H1 (cell line): ENCODE data around the gene ESRRB. TPM values are rescaled to one million over a fixed set of nuclear protein-coding genes. Genes with fewer than 3 reads are reported as not detected.

ENCODE experiments used
- CTCF ChIA-PET: fragments of 300-600 bp; sonication (Branson Sonifier 250); formaldehyde crosslinking; loops from one replicate; lab custom pipeline; 2021; ENCODE audit not compliant: partially characterized antibody; lab: Charles Lee
- POLR2A ChIA-PET: fragments of 300-600 bp; sonication (Branson Sonifier 250); formaldehyde crosslinking; loops from one replicate; lab custom pipeline; 2021; ENCODE audit warnings: inconsistent platforms; ENCODE audit not compliant: partially characterized antibody; lab: Charles Lee
- DNase-seq, 2 experiments: peaks; one replicate each; pipeline versions ENCODE4 v3.0.0 to v3.0.0-alpha.2; 2010 to 2022; ENCODE audit warnings: low spot score in 2 of 2, low read depth in 1 of 2, mixed read lengths in 1 of 2
- FAIRE-seq: peaks from 2 replicates; lab custom pipeline; 2011; peaks lifted over from hg19 to GRCh38; lab: Jason Lieb, UNC
- H2AFZ ChIP-seq: 2 replicates; pipeline ENCODE4 v1.8.1; 2012; ENCODE audit warnings: low read length, inconsistent platforms
- H2AK5ac ChIP-seq: 2 replicates; pipeline ENCODE4 v1.6.1; 2013; ENCODE audit warnings: low read depth, low read length
- H2BK120ac ChIP-seq: replicated peaks from 2 replicates; pipeline ENCODE3; 2013; ENCODE audit warnings: low read depth, low read length, inconsistent platforms
- H2BK12ac ChIP-seq: 2 replicates; pipeline ENCODE4 v1.6.1; 2013; ENCODE audit warnings: low read depth, low read length
- H2BK15ac ChIP-seq: 2 replicates; pipeline ENCODE4 v1.6.1; 2013; ENCODE audit warnings: low read length
- H2BK20ac ChIP-seq: 2 replicates; pipeline ENCODE4 v1.6.1; 2013; ENCODE audit warnings: low read length
- H2BK5ac ChIP-seq: 2 replicates; pipeline ENCODE4 v1.6.1; 2013; ENCODE audit warnings: low read depth, low read length
- H3K14ac ChIP-seq: 2 replicates; pipeline ENCODE4 v1.6.1; 2013; ENCODE audit warnings: inconsistent platforms; ENCODE audit not compliant: insufficient read length
- H3K18ac ChIP-seq: 2 replicates; pipeline ENCODE4 v1.6.1; 2013; ENCODE audit warnings: low read length; ENCODE audit errors: extremely low read depth
- H3K23ac ChIP-seq: 2 replicates; pipeline ENCODE4 v1.6.1; 2013; ENCODE audit warnings: inconsistent platforms; ENCODE audit not compliant: insufficient read length
- H3K23me2 ChIP-seq: 2 replicates; pipeline ENCODE4 v1.6.1; 2013; ENCODE audit warnings: low read depth, low read length
- H3K27ac ChIP-seq: 2 replicates; pipeline ENCODE4 v1.6.1; 2011; ENCODE audit warnings: low read depth, low read length, inconsistent platforms
- H3K27me3 ChIP-seq, 4 experiments: replicated peaks in 1 of 4; 1 replicate in 1 of 4; 2 replicates in 3 of 4; pipeline versions ENCODE4 v1.6.1 to v1.8.1; 2011 to 2013; ENCODE audit warnings: low read length in 3 of 4, mild to moderate bottlenecking in 3 of 4, inconsistent platforms in 2 of 4, mixed read lengths in 2 of 4, moderate library complexity in 1 of 4; ENCODE audit not compliant: control insufficient read depth in 3 of 4, insufficient read depth in 3 of 4; ENCODE audit errors: extremely low read depth in 1 of 4
- H3K36me3 ChIP-seq, 4 experiments: 2 replicates each; pipeline versions ENCODE4 v1.6.1 to v1.8.1; 2011 to 2013; ENCODE audit warnings: mild to moderate bottlenecking in 4 of 4, low read length in 3 of 4, moderate library complexity in 2 of 4, control low read depth in 1 of 4, inconsistent platforms in 1 of 4; ENCODE audit not compliant: insufficient read depth in 4 of 4, control insufficient read depth in 2 of 4
- H3K4ac ChIP-seq: replicated peaks from 2 replicates; pipeline ENCODE3; 2013; ENCODE audit warnings: low read length, low read depth, mixed read lengths, inconsistent platforms; ENCODE audit not compliant: insufficient read length
- H3K4me1 ChIP-seq, 4 experiments: replicated peaks in 1 of 4; 1 replicate in 1 of 4; 2 replicates in 3 of 4; pipeline versions ENCODE4 v1.6.1 to v1.8.1; 2011 to 2013; ENCODE audit warnings: low read length in 3 of 4, inconsistent platforms in 2 of 4, mixed read lengths in 1 of 4; ENCODE audit not compliant: insufficient read depth in 4 of 4, control insufficient read depth in 3 of 4
- H3K4me2 ChIP-seq, 2 experiments: 2 replicates each; pipeline versions ENCODE4 v1.6.1 to v1.8.1; 2011 to 2013; ENCODE audit warnings: low read depth in 2 of 2, low read length in 2 of 2, control low read depth in 1 of 2, inconsistent platforms in 1 of 2, mild to moderate bottlenecking in 1 of 2; ENCODE audit not compliant: insufficient read depth in 1 of 2
- H3K4me3 ChIP-seq, 4 experiments: fragments of 200-600, 300-600 bp in 1 of 4; sonication (generic), shearing (Covaris generic), sonication (Bioruptor Twin) in 1 of 4; 2 replicates each; pipeline versions ENCODE4 v1.5.1 to v1.8.1; 2011 to 2016; ENCODE audit warnings: low read length in 4 of 4, low read depth in 3 of 4, control low read depth in 2 of 4, inconsistent platforms in 2 of 4, mild to moderate bottlenecking in 2 of 4, mixed read lengths in 1 of 4, moderate library complexity in 1 of 4; ENCODE audit not compliant: insufficient read depth in 2 of 4; ENCODE audit errors: extremely low read depth in 1 of 4
- H3K56ac ChIP-seq: replicated peaks from 2 replicates; pipeline ENCODE3; 2013; ENCODE audit warnings: low read depth, mild to moderate bottlenecking, mixed read lengths, low read length, inconsistent platforms; ENCODE audit not compliant: insufficient read length
- H3K79me1 ChIP-seq: 2 replicates; pipeline ENCODE4 v1.6.1; 2013; ENCODE audit warnings: low read depth, low read length, control low read depth
- H3K79me2 ChIP-seq, 2 experiments: 2 replicates each; pipeline versions ENCODE4 v1.6.1 to v1.8.1; 2012 to 2013; ENCODE audit warnings: low read length in 2 of 2, mild to moderate bottlenecking in 2 of 2, inconsistent platforms in 1 of 2; ENCODE audit not compliant: insufficient read depth in 2 of 2, control insufficient read depth in 1 of 2
- H3K9ac ChIP-seq, 4 experiments: replicated peaks in 1 of 4; 1 replicate in 1 of 4; 2 replicates in 3 of 4; pipeline versions ENCODE4 v1.6.1 to v1.8.1; 2011 to 2013; ENCODE audit warnings: low read depth in 3 of 4, low read length in 3 of 4, control low read depth in 2 of 4, mild to moderate bottlenecking in 2 of 4, moderate library complexity in 2 of 4, inconsistent platforms in 1 of 4; ENCODE audit errors: extremely low read depth in 1 of 4
- H3K9me3 ChIP-seq, 2 experiments: 2 replicates each; pipeline versions ENCODE4 v1.6.1 to v1.8.1; 2012 to 2013; ENCODE audit warnings: mild to moderate bottlenecking in 2 of 2, moderate library complexity in 2 of 2, control low read depth in 1 of 2, inconsistent platforms in 1 of 2, low read depth in 1 of 2, low read length in 1 of 2, mixed read lengths in 1 of 2; ENCODE audit not compliant: insufficient read depth in 2 of 2
- H4K20me1 ChIP-seq, 2 experiments: replicated peaks in 1 of 2; 2 replicates each; pipeline versions ENCODE3 to v1.8.1; 2011 to 2013; ENCODE audit warnings: inconsistent platforms in 2 of 2, low read length in 2 of 2, mild to moderate bottlenecking in 1 of 2; ENCODE audit not compliant: insufficient read depth in 2 of 2, control insufficient read depth in 1 of 2
- H4K5ac ChIP-seq: 2 replicates; pipeline ENCODE4 v1.6.1; 2013; ENCODE audit warnings: low read length, low read depth, mixed read lengths, inconsistent platforms; ENCODE audit not compliant: insufficient read length
- H4K8ac ChIP-seq: 2 replicates; pipeline ENCODE4 v1.8.0; 2013; ENCODE audit warnings: mild to moderate bottlenecking, moderate library complexity, low read length, inconsistent platforms; ENCODE audit not compliant: insufficient read depth; ENCODE audit errors: extremely low read depth
- H4K91ac ChIP-seq: replicated peaks from 2 replicates; pipeline ENCODE3; 2013; ENCODE audit warnings: low read length, mixed read lengths, inconsistent platforms; ENCODE audit not compliant: insufficient read length
- BCL11A ChIP-seq, 2 experiments: IDR thresholded peaks; one replicate each; pipeline ENCODE4 v1.6.1; 2011; ENCODE audit warnings: low read depth in 2 of 2, low read length in 2 of 2, mild to moderate bottlenecking in 2 of 2
- E2F6 ChIP-seq: IDR thresholded peaks from 2 replicates; pipeline ENCODE4 v1.6.1; 2012; ENCODE audit warnings: inconsistent platforms
- EGR1 ChIP-seq: IDR thresholded peaks from 2 replicates; pipeline ENCODE4 v1.6.1; 2011; ENCODE audit warnings: low read depth, low read length, borderline replicate concordance
- EP300 ChIP-seq, 2 experiments: IDR thresholded peaks; 1 replicate in 1 of 2; 2 replicates in 1 of 2; pipeline ENCODE4 v1.6.1; 2011 to 2012; ENCODE audit warnings: low read depth in 2 of 2, low read length in 2 of 2, mild to moderate bottlenecking in 2 of 2, borderline replicate concordance in 1 of 2, inconsistent platforms in 1 of 2, moderate library complexity in 1 of 2
- HDAC6 ChIP-seq: IDR thresholded peaks from one replicate; pipeline ENCODE4 v1.7.1; 2012; ENCODE audit warnings: low read depth, mild to moderate bottlenecking, inconsistent platforms, low read length, moderate library complexity
- KDM1A ChIP-seq: fragments of 200-600, 300-600 bp; sonication (generic); IDR thresholded peaks from 2 replicates; pipeline ENCODE4 v1.7.1; 2016; ENCODE audit warnings: mild to moderate bottlenecking, low read length, borderline replicate concordance
- KDM5A ChIP-seq: fragments of 200-600 bp; IDR thresholded peaks from 2 replicates; pipeline ENCODE4 v1.7.1; 2012; ENCODE audit warnings: mild to moderate bottlenecking, low read length, inconsistent platforms, mixed read lengths
- MAFK ChIP-seq: IDR thresholded peaks from 2 replicates; pipeline ENCODE4 v1.6.1; 2012; ENCODE audit warnings: low read depth, mild to moderate bottlenecking, improper control_type of control experiment, low read length
- RFX5 ChIP-seq: IDR thresholded peaks from 2 replicates; pipeline ENCODE4 v1.6.1; 2011; ENCODE audit warnings: low read depth, low read length, improper control_type of control experiment, borderline replicate concordance
- SP1 ChIP-seq: IDR thresholded peaks from 2 replicates; pipeline ENCODE4 v1.6.1; 2011; ENCODE audit warnings: low read depth, low read length
- SP2 ChIP-seq: IDR thresholded peaks from 2 replicates; pipeline ENCODE4 v1.6.1; 2012; ENCODE audit warnings: mild to moderate bottlenecking, low read length, inconsistent platforms
- TAF7 ChIP-seq: optimal IDR thresholded peaks from 2 replicates; pipeline ENCODE3; 2011; ENCODE audit warnings: low read depth, mild to moderate bottlenecking, inconsistent platforms, low read length, moderate library complexity, borderline replicate concordance
- YY1 ChIP-seq: IDR thresholded peaks from 2 replicates; pipeline ENCODE4 v1.6.1; 2011; ENCODE audit warnings: low read depth, mild to moderate bottlenecking, low read length
- polyA plus RNA-seq, 7 experiments: library from polyadenylated mRNA; depleted of rRNA in 3 of 7; stranded (reverse) in 5 of 7; unstranded in 2 of 7; fragments of >200 nt in 5 of 7; fragments of 200-250 nt in 2 of 7; gene quantifications; 1 replicate in 5 of 7; 2 replicates in 1 of 7; 4 replicates in 1 of 7; pipeline versions ENCODE4 v1.2.1 to v1.2.3, GENCODE V29; 2011 to 2013; ENCODE audit warnings: missing spikeins in 2 of 7, mixed read lengths in 2 of 7
- total RNA-seq: library from RNA; stranded (reverse); fragmentation: NEBNext Ultra II Directional; extraction: Animal tissue kit (Norgen Biotek cat#: 25700); gene quantifications from 2 replicates; pipeline ENCODE4 v1.2.1, GENCODE V29; 2021
- TF ChIP-seq, protein P1 (sequence below): IDR thresholded peaks from 2 replicates; pipeline ENCODE4 v1.6.1; 2012; ENCODE audit warnings: inconsistent platforms

Gene ESRRB
- total and polyA plus RNA-seq, 2 of the 8 experiments (the other 6 are each of a cell fraction or from before 2014, with no cell fraction given) = 0.29 to 0.45 TPM

DNA sequence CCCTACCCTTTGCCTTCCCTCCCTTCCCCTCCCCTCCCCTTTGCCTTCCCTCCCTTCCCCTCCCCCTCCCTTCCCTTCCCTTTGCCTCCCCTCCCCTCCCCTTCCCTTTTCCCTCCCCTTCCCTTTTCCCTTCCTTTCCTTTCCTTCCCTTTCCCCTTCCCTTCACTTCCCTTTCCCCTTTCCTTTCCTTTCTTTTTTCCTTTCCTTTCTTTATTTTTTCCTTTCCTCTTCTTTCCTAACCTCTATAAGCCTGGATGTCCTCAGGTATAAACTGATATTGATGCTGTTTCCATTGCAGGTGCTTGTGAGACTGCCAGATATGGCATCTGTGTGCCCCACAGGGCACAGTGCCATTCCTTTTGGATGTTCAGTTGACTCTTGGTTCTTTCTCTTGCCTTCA is 163.2 kb downstream of the ESRRB start:
- TF ChIP-seq SP1 (no peak), KDM5A (no peak), EGR1 (no peak), BCL11A (IDR thresholded peaks at IDR 0.05; ENCODE audit: low read depth in 2 of 2, low read length in 2 of 2) (no peak), TAF7 (no peak), MAFK (no peak), SP2 (no peak), HDAC6 (no peak), YY1 (no peak), E2F6 (no peak), RFX5 (no peak), EP300 (IDR thresholded peaks at IDR 0.05; ENCODE audit: borderline replicate concordance in 1 of 2, low read depth in 2 of 2, low read length in 2 of 2) (no peak), KDM1A (no peak)
- TF ChIP-seq, protein P1, sequence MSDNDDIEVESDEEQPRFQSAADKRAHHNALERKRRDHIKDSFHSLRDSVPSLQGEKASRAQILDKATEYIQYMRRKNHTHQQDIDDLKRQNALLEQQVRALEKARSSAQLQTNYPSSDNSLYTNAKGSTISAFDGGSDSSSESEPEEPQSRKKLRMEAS = no peak
- Histone ChIP-seq H2BK12ac (no peak overlapping the region), H4K8ac (no peak overlapping the region), H2BK15ac (no peak overlapping the region), H4K5ac (no peak overlapping the region), H3K18ac (no peak overlapping the region), H3K27ac (no peak overlapping the region), H3K56ac (no peak overlapping the region), H4K20me1 (no peaks in the 10 kb centered on the region), H3K4ac (no peak overlapping the region), H3K4me1 (peaks cover 0 to 8% (median 5%) of the 10 kb centered on the region in 4 experiments; a peak in 5 of 7 replicates), H3K36me3 (no peaks in the 10 kb centered on the region), H2AFZ (no peak overlapping the region), H2AK5ac (no peak overlapping the region), H2BK120ac (no peak overlapping the region), H3K4me2 (no peak overlapping the region), H3K9me3 (no peaks in the 10 kb centered on the region; a peak in 1 of 4 replicates), H3K23ac (no peak overlapping the region), H2BK20ac (no peak overlapping the region), H3K79me2 (no peaks in the 10 kb centered on the region), H4K91ac (no peak overlapping the region), H2BK5ac (no peak overlapping the region), H3K9ac (no peak overlapping the region), H3K79me1 (no peaks in the 10 kb centered on the region), H3K14ac (no peak overlapping the region), H3K4me3 (no peak overlapping the region), H3K27me3 (no peaks in the 10 kb centered on the region), H3K23me2 (no peaks in the 10 kb centered on the region)
- POLR2A ChIA-PET = no interaction called here
- no peak for DNase-seq
- CTCF ChIA-PET = no interaction called here
- no peak for FAIRE-seq
